ENCODE results near the gene STK16. TPM values are rescaled to one million over a fixed set of nuclear protein-coding genes. Genes with fewer than 3 reads are reported as not detected.

The STK16 gene
- polyA plus RNA-seq, 1 donor from 2014 or later: 64.9 TPM

DNA sequence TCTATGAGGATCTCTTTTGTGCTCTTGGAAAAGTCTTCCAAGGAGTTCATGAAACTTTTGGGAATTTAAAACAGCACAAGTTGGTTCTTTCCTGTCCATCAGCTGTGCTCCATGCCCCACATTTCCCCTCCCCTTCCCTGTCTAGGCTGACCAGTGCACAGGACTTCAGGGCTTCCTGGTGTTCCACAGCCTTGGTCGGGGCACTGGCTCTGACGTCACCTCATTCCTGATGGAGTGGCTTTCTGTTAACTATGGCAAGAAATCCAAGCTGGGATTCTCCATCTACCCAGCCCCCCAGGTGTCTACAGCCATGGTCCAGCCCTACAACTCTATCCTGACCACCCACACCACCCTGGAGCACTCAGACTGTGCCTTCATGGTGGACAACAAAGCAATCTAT is 25.7 kb downstream of the STK16 start:
- Histone ChIP-seq H3K9me2 (ENCODE audit: insufficient read depth, low read length) (no peaks in the 10 kb centered on the region), H3K27ac (ENCODE audit: low read length) (no peak overlapping the region), H3K27me3 (ENCODE audit: insufficient read depth, low read depth, low read length) (peaks cover 11% of the 10 kb centered on the region), H3K4me3 (ENCODE audit: low read length) (no peak overlapping the region), H3K9ac (ENCODE audit: low read length) (no peak overlapping the region), H3K9me3 (ENCODE audit: low read length) (no peaks in the 10 kb centered on the region), H3K79me2 (replicated peaks; ENCODE audit: insufficient read depth, low read length) (no peaks in the 10 kb centered on the region), H3F3A (ENCODE audit: insufficient read depth, low read length, poor library complexity, severe bottlenecking) (no peaks in the 10 kb centered on the region), H3K4me2 (ENCODE audit: low read length) (no peak overlapping the region), H2AFZ (ENCODE audit: low read depth, low read length) (no peak overlapping the region), H4K20me1 (ENCODE audit: insufficient read depth) (no peaks in the 10 kb centered on the region), H3K36me3 (ENCODE audit: insufficient read depth, low read length) (no peaks in the 10 kb centered on the region)
- TF ChIP-seq EZH2 (IDR thresholded peaks at IDR 0.05; ENCODE audit: borderline replicate concordance, insufficient read depth, low read length, poor library complexity, severe bottlenecking): no peak

- Histone ChIP-seq H3K9me3 (ENCODE audit: low read length) (no peaks in the 10 kb centered on the region), H3K79me2 (replicated peaks; ENCODE audit: insufficient read depth, low read length) (no peaks in the 10 kb centered on the region), H3K4me3 (ENCODE audit: low read length) (no peak overlapping the region), H4K20me1 (ENCODE audit: insufficient read depth) (no peaks in the 10 kb centered on the region), H3K27me3 (ENCODE audit: insufficient read depth, low read depth, low read length) (peaks cover 11% of the 10 kb centered on the region), H3F3A (ENCODE audit: insufficient read depth, low read length, poor library complexity, severe bottlenecking) (no peaks in the 10 kb centered on the region), H3K4me2 (ENCODE audit: low read length) (no peak overlapping the region), H3K9me2 (ENCODE audit: insufficient read depth, low read length) (no peaks in the 10 kb centered on the region), H2AFZ (ENCODE audit: low read depth, low read length) (no peak overlapping the region), H3K9ac (ENCODE audit: low read length) (no peak overlapping the region), H3K36me3 (ENCODE audit: insufficient read depth, low read length) (no peaks in the 10 kb centered on the region), H3K27ac (ENCODE audit: low read length) (no peak overlapping the region)
- no peak for TF ChIP-seq SMC3 (conservative IDR thresholded peaks at IDR 0.05; ENCODE audit: poor library complexity)
- TF ChIP-seq CTCF (IDR thresholded peaks at IDR 0.05; ENCODE audit: poor library complexity, severe bottlenecking): no peak
- no peak for TF ChIP-seq REST (IDR thresholded peaks at IDR 0.05; ENCODE audit: borderline replicate concordance)
- no peak for TF ChIP-seq EZH2 (IDR thresholded peaks at IDR 0.05; ENCODE audit: borderline replicate concordance, insufficient read depth, low read length, poor library complexity, severe bottlenecking)
- TF ChIP-seq MXI1 (conservative IDR thresholded peaks at IDR 0.05; ENCODE audit: poor library complexity, severe bottlenecking): no peak
- no peak for TF ChIP-seq POLR2AphosphoS5 (IDR thresholded peaks at IDR 0.05)
- TF ChIP-seq EP300 (conservative IDR thresholded peaks at IDR 0.05; ENCODE audit: poor library complexity, severe bottlenecking): no peak
- TF ChIP-seq RAD21 (conservative IDR thresholded peaks at IDR 0.05): no peak
- TF ChIP-seq TAF1 (IDR thresholded peaks at IDR 0.05; ENCODE audit: low read depth): no peak
These were observed 27.1 kb downstream of the STK16 start for GRCh38 chr2:219272356-219272755.

DNA sequence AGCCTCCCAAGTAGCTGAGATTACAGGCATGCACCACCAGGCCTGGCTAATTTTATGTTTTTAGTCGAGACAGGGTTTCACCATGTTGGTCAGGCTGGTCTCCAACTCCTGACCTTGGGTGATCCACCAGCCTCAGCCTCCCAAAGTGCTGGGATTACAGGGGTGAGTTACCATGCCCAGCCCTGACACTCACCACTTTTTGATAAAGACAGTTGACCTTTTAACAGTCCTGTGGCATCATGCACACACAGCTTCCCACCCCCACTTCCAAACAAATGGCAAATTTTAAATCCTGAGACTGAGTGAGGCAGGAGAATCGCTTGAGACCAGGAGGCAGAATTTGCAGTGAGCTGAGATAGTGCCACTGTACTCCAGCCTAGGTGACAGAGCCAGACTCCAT is 27.7 kb downstream of the STK16 start:
- Histone ChIP-seq H3K4me3 (ENCODE audit: low read length) (no peak overlapping the region), H3K9me2 (ENCODE audit: insufficient read depth, low read length) (no peaks in the 10 kb centered on the region), H3K9me3 (ENCODE audit: low read length) (no peaks in the 10 kb centered on the region), H3K79me2 (replicated peaks; ENCODE audit: insufficient read depth, low read length) (no peaks in the 10 kb centered on the region), H4K20me1 (ENCODE audit: insufficient read depth) (no peaks in the 10 kb centered on the region), H3K27me3 (ENCODE audit: insufficient read depth, low read depth, low read length) (peaks cover 11% of the 10 kb centered on the region), H2AFZ (ENCODE audit: low read depth, low read length) (no peak overlapping the region), H3K9ac (ENCODE audit: low read length) (no peak overlapping the region), H3F3A (ENCODE audit: insufficient read depth, low read length, poor library complexity, severe bottlenecking) (peaks cover under 1% of the 10 kb centered on the region), H3K27ac (ENCODE audit: low read length) (no peak overlapping the region), H3K36me3 (ENCODE audit: insufficient read depth, low read length) (no peaks in the 10 kb centered on the region), H3K4me2 (ENCODE audit: low read length) (no peak overlapping the region)
- TF ChIP-seq POLR2AphosphoS5 (IDR thresholded peaks at IDR 0.05): no peak
- no peak for TF ChIP-seq TAF1 (IDR thresholded peaks at IDR 0.05; ENCODE audit: low read depth)
- TF ChIP-seq REST (IDR thresholded peaks at IDR 0.05; ENCODE audit: borderline replicate concordance): no peak
- no peak for TF ChIP-seq RAD21 (conservative IDR thresholded peaks at IDR 0.05)

Measured in neural cell (in vitro differentiated cells).